HepG2 (cell line): ENCODE measurements around the gene UNKL. TPM values are rescaled to one million over a fixed set of nuclear protein-coding genes. Genes with fewer than 3 reads are reported as not detected.
A peak's percentile ranks its signal among the peaks of the same experiment; 100 is the strongest.

Experiments
- AKAP8 ChIP-seq: sonication (generic); formaldehyde crosslinking; IDR thresholded peaks from 2 replicates; pipeline ENCODE4 v1.5.1; 2020; ENCODE audit warnings: mild to moderate bottlenecking, missing genetic modification reagents
- EP300 ChIP-seq, 3 experiments: sonication (generic) in 1 of 3; formaldehyde crosslinking in 1 of 3; IDR thresholded peaks; 2 replicates each; pipeline versions ENCODE4 v1.5.1 to v1.6.1; 2011 to 2020; ENCODE audit warnings: low read depth in 2 of 3, low read length in 2 of 3, borderline replicate concordance in 1 of 3, improper control_type of control experiment in 1 of 3, mild to moderate bottlenecking in 1 of 3, missing genetic modification reagents in 1 of 3, moderate library complexity in 1 of 3
- HNRNPL ChIP-seq: fragments of 200-400 bp; formaldehyde crosslinking; IDR thresholded peaks from 2 replicates; pipeline ENCODE4 v1.6.1; 2017; ENCODE audit warnings: mild to moderate bottlenecking, low read depth, low read length
- MAZ ChIP-seq, 2 experiments: sonication (generic) in 1 of 2; formaldehyde crosslinking in 1 of 2; IDR thresholded peaks; 2 replicates each; pipeline versions ENCODE4 v1.5.0 to v1.6.1; 2012 to 2020; ENCODE audit warnings: low read depth in 2 of 2, mild to moderate bottlenecking in 2 of 2, borderline replicate concordance in 1 of 2, improper control_type of control experiment in 1 of 2, low read length in 1 of 2, missing genetic modification reagents in 1 of 2, moderate library complexity in 1 of 2
- MED1 ChIP-seq: sonication (generic); formaldehyde crosslinking; IDR thresholded peaks from 2 replicates; pipeline ENCODE4 v1.4.0; 2020; ENCODE audit warnings: missing genetic modification reagents
- MYC ChIP-seq: sonication (generic); formaldehyde crosslinking; IDR thresholded peaks from 2 replicates; pipeline ENCODE4 v1.9.0; 2021; ENCODE audit warnings: missing genetic modification reagents, borderline replicate concordance
- SOX13 ChIP-seq, 3 experiments: fragments of 450-650 bp in 1 of 3; sonication (generic) in 1 of 3; formaldehyde crosslinking in 1 of 3; IDR thresholded peaks in 2 of 3; conservative IDR thresholded peaks in 1 of 3; 2 replicates each; pipeline versions ENCODE4 v1.5.0 to v1.6.1; 2016 to 2020; ENCODE audit warnings: antibody characterized with exemption in 1 of 3, mild to moderate bottlenecking in 1 of 3, missing compliant biosample characterization in 1 of 3, missing genetic modification reagents in 1 of 3, moderate library complexity in 1 of 3
- ZNF138 ChIP-seq: sonication (generic); formaldehyde crosslinking; IDR thresholded peaks from 2 replicates; pipeline ENCODE4 v1.5.0; 2020; ENCODE audit warnings: mild to moderate bottlenecking, low read depth, missing genetic modification reagents
- ZNF207 ChIP-seq: fragments of 450-650 bp; IDR thresholded peaks from 2 replicates; pipeline ENCODE4 v1.6.1; 2016; ENCODE audit warnings: antibody characterized with exemption, borderline replicate concordance
- ZNF543 ChIP-seq: sonication (generic); formaldehyde crosslinking; IDR thresholded peaks from 2 replicates; pipeline ENCODE4 v1.4.0; 2020; ENCODE audit warnings: mild to moderate bottlenecking, missing genetic modification reagents
- ZNF678 ChIP-seq: sonication (generic); formaldehyde crosslinking; IDR thresholded peaks from 2 replicates; pipeline ENCODE4 v1.4.0; 2020; ENCODE audit warnings: mild to moderate bottlenecking, missing genetic modification reagents
- ZNF773 ChIP-seq: sonication (generic); formaldehyde crosslinking; IDR thresholded peaks from 2 replicates; pipeline ENCODE4 v1.4.0; 2020; ENCODE audit warnings: missing genetic modification reagents, borderline replicate concordance
- polyA plus RNA-seq, 8 experiments: library from polyadenylated mRNA; depleted of rRNA in 3 of 8; stranded (reverse) in 7 of 8; unstranded in 1 of 8; fragments of >200 nt; fragmentation: Illumina TruSeq in 4 of 8; extraction: Trizol in 4 of 8; gene quantifications; 2 replicates each; pipeline versions ENCODE4 v1.2.1 to v1.2.3, GENCODE V29; 2011 to 2016; ENCODE audit warnings: low read depth in 4 of 8, missing spikeins in 1 of 8, mixed read lengths in 1 of 8; ENCODE audit not compliant: insufficient read depth in 1 of 8
- total RNA-seq, 5 experiments: library from RNA; depleted of rRNA; stranded (reverse); fragments of >200 nt; fragmentation: Illumina TruSeq; extraction: Trizol; gene quantifications; 2 replicates each; pipeline ENCODE4 v1.2.3, GENCODE V29; 2016; ENCODE audit warnings: low read depth in 1 of 5
- TF ChIP-seq, protein P1 (sequence below): IDR thresholded peaks from 2 replicates; pipeline ENCODE4 v1.6.1; 2012; ENCODE audit warnings: low read length, improper control_type of control experiment
- TF ChIP-seq, protein P2 (sequence below): IDR thresholded peaks from 2 replicates; pipeline ENCODE4 v1.6.1; 2016
- TF ChIP-seq, protein P3 (sequence below): sonication (generic); formaldehyde crosslinking; IDR thresholded peaks from 2 replicates; pipeline ENCODE4 v1.5.0; 2020; ENCODE audit warnings: mild to moderate bottlenecking, missing genetic modification reagents
- TF ChIP-seq, protein P4 (sequence below): sonication (generic); formaldehyde crosslinking; IDR thresholded peaks from 2 replicates; pipeline ENCODE4 v1.4.0; 2020; ENCODE audit warnings: missing genetic modification reagents
- TF ChIP-seq, protein P5 (sequence below): sonication (generic); formaldehyde crosslinking; IDR thresholded peaks from 2 replicates; pipeline ENCODE4 v1.5.1; 2020; ENCODE audit warnings: mild to moderate bottlenecking, moderate library complexity, missing genetic modification reagents

UNKL gene
- total and polyA plus RNA-seq, 2 of the 13 experiments (the other 11 are each of a cell fraction or from before 2014, with no cell fraction given), result 10.4 to 17.6 TPM

DNA sequence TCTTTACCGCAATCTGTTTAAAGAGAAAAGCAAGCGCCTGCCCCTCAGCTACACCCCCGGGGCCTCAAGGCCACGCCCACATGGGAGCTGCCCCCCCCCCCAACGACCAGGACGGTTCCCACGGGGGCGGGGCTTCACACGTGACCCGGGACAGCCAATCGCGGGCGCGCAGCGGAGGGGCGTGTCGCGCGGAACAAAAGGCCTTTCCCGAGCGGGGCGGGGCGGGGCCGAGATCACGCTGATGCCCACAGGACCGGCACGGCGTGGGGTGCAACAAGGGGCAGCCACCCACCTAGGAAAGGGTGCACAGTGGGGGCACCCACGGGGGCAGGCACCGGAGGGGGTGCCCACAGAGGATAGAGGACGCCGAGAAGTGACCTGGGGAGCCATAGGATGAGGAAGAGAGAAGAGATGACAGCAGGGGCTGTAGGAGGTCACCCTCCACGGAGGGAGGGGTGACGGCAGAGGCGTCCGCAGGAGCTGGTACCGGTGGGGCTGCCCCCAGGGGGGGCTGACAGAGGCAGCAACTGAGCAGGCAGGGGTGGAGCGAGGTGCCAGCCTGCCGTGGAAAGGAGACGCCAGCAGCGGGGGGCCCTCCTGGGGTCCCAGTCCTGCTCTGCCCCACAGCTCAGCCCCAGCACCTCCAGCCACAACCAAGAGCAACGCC, 6.2 kb downstream of the UNKL start (continued):
- TF ChIP-seq, protein P1, sequence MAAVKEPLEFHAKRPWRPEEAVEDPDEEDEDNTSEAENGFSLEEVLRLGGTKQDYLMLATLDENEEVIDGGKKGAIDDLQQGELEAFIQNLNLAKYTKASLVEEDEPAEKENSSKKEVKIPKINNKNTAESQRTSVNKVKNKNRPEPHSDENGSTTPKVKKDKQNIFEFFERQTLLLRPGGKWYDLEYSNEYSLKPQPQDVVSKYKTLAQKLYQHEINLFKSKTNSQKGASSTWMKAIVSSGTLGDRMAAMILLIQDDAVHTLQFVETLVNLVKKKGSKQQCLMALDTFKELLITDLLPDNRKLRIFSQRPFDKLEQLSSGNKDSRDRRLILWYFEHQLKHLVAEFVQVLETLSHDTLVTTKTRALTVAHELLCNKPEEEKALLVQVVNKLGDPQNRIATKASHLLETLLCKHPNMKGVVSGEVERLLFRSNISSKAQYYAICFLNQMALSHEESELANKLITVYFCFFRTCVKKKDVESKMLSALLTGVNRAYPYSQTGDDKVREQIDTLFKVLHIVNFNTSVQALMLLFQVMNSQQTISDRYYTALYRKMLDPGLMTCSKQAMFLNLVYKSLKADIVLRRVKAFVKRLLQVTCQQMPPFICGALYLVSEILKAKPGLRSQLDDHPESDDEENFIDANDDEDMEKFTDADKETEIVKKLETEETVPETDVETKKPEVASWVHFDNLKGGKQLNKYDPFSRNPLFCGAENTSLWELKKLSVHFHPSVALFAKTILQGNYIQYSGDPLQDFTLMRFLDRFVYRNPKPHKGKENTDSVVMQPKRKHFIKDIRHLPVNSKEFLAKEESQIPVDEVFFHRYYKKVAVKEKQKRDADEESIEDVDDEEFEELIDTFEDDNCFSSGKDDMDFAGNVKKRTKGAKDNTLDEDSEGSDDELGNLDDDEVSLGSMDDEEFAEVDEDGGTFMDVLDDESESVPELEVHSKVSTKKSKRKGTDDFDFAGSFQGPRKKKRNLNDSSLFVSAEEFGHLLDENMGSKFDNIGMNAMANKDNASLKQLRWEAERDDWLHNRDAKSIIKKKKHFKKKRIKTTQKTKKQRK, result no peak
- no peak for TF ChIP-seq ZNF138 (CRISPR knock-in tag)
- TF ChIP-seq HNRNPL, result peak; percentile 45; the same call in 1 of the 2 replicates
- TF ChIP-seq ZNF543, result 0 out of 2 replicates have a peak, but pooled peaks have one; percentile 32
- TF ChIP-seq, protein P2, sequence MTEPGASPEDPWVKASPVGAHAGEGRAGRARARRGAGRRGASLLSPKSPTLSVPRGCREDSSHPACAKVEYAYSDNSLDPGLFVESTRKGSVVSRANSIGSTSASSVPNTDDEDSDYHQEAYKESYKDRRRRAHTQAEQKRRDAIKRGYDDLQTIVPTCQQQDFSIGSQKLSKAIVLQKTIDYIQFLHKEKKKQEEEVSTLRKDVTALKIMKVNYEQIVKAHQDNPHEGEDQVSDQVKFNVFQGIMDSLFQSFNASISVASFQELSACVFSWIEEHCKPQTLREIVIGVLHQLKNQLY (CRISPR knock-in tag), result peak; percentile 29; the same call in 1 of the 2 replicates
- TF ChIP-seq, protein P3, sequence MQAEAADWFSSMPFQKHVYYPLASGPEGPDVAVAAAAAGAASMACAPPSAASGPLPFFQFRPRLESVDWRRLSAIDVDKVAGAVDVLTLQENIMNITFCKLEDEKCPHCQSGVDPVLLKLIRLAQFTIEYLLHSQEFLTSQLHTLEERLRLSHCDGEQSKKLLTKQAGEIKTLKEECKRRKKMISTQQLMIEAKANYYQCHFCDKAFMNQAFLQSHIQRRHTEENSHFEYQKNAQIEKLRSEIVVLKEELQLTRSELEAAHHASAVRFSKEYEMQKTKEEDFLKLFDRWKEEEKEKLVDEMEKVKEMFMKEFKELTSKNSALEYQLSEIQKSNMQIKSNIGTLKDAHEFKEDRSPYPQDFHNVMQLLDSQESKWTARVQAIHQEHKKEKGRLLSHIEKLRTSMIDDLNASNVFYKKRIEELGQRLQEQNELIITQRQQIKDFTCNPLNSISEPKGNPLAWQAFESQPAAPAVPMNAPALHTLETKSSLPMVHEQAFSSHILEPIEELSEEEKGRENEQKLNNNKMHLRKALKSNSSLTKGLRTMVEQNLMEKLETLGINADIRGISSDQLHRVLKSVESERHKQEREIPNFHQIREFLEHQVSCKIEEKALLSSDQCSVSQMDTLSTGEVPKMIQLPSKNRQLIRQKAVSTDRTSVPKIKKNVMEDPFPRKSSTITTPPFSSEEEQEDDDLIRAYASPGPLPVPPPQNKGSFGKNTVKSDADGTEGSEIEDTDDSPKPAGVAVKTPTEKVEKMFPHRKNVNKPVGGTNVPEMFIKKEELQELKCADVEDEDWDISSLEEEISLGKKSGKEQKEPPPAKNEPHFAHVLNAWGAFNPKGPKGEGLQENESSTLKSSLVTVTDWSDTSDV (CRISPR knock-in tag), result no peak
- no peak for TF ChIP-seq SOX13 (IDR thresholded peaks at IDR 0.05)
- peak in 1 of 2 experiments; percentile 75; a peak in 2 of 4 replicates for TF ChIP-seq SOX13 (CRISPR knock-in tag; conservative IDR thresholded peaks at IDR 0.05 in 1 of 2, IDR thresholded peaks at IDR 0.05 in 1 of 2)
- no peak for TF ChIP-seq ZNF678 (CRISPR knock-in tag)
- TF ChIP-seq AKAP8 (CRISPR knock-in tag), result 0 out of 2 replicates have a peak, but pooled peaks have one; percentile 40
- TF ChIP-seq, protein P4, sequence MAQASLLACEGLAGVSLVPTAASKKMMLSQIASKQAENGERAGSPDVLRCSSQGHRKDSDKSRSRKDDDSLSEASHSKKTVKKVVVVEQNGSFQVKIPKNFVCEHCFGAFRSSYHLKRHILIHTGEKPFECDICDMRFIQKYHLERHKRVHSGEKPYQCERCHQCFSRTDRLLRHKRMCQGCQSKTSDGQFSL, result peak; percentile 95
- TF ChIP-seq ZNF773, result no peak
- 0 out of 2 replicates have a peak, but pooled peaks have one; percentile 23 for TF ChIP-seq MED1 (CRISPR knock-in tag)
- TF ChIP-seq MAZ (IDR thresholded peaks at IDR 0.05; ENCODE audit: borderline replicate concordance, low read depth, low read length), result peak; percentile 81; the same call in 1 of the 2 replicates
- TF ChIP-seq MAZ (CRISPR knock-in tag; IDR thresholded peaks at IDR 0.05; ENCODE audit: low read depth), result peak; percentile 41; the same call in 1 of the 2 replicates
- TF ChIP-seq, protein P5, sequence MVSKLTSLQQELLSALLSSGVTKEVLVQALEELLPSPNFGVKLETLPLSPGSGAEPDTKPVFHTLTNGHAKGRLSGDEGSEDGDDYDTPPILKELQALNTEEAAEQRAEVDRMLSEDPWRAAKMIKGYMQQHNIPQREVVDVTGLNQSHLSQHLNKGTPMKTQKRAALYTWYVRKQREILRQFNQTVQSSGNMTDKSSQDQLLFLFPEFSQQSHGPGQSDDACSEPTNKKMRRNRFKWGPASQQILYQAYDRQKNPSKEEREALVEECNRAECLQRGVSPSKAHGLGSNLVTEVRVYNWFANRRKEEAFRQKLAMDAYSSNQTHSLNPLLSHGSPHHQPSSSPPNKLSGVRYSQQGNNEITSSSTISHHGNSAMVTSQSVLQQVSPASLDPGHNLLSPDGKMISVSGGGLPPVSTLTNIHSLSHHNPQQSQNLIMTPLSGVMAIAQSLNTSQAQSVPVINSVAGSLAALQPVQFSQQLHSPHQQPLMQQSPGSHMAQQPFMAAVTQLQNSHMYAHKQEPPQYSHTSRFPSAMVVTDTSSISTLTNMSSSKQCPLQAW (CRISPR knock-in tag), result peak; percentile 55; the same call in 1 of the 2 replicates
- TF ChIP-seq ZNF207, result no peak
- TF ChIP-seq MYC (CRISPR knock-in tag), result peak; percentile 54; the same call in 1 of the 2 replicates
- 0 out of 4 replicates have a peak, but pooled peaks of 1 of the 2 experiments have one; percentile 21 for TF ChIP-seq EP300 (IDR thresholded peaks at IDR 0.05; ENCODE audit: low read depth in 2 of 2, low read length in 2 of 2)
- no peak for TF ChIP-seq EP300 (CRISPR knock-in tag; IDR thresholded peaks at IDR 0.05; ENCODE audit: borderline replicate concordance)
